Activated CD4-positive, alpha-beta T cell treated with anti-CD3 and anti-CD28 coated beads, Interleukin-2, Interleukin-6, amounts not matched to agents 100 ng/mL and 50 ng/mL, durations not matched to agents 16 hours and 8 hours (primary cell): ENCODE results near the gene KLRC4.
"Not testable (repeated sequence)": the region's sequence is repeated elsewhere in the genome, so short reads cannot be mapped to it uniquely, and the experiment has no call there.

Experiments used
- DNase-seq: peaks from one replicate; pipeline ENCODE4 v3.0.0-alpha.2; 2020

The KLRC4 gene

DNA sequence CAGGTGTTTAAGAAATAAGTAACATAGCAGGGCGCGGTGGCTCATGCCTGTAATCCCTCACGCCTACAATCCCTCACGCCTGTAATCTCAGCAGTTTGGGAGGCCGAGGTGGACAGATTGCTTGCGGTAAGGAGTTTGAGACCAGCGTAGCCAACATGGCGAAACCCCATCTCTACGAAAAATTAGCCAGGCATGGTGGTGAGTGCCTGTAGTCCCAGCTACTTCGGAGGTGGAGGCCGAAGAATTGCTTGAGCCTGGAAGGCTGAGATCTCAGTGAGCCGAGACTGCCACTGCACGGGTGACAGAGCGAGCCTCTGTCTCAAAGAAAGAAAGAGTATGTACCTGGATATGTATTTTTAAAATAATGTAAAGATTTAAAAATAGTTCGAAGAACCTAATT is 13.4 kb downstream of the KLRC4 start:
- DNase-seq: not testable (repeated sequence)

DNA sequence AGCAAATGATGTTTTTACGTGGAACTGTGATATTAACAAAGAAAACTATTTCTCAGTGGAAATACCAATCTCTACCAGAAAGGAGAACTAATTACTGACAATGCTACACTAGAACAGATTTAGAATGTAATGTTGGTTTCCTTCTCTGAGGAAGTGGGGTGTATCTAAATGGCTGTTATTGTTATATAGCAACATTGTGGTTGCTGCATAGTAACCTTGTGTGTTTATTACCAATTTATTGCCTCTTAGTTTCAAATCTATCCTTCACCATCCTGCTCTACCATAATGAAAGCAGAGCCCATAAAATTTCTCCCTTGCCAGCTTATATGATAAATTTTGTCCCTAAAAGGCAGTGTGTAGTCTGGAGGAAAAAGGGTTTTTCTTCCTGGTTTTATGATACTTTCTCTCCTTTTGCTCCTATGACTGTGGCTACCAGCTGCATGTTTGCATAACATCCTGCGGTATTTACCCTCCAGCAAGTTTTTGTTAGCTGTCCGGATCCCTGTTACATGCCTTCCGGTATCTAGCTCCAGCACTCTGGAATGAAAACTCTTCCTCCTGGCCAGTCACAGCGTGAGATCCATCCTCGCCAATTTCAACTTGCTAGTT is 14.1 kb downstream of the KLRC4 start:
- DNase-seq: no peak

DNA sequence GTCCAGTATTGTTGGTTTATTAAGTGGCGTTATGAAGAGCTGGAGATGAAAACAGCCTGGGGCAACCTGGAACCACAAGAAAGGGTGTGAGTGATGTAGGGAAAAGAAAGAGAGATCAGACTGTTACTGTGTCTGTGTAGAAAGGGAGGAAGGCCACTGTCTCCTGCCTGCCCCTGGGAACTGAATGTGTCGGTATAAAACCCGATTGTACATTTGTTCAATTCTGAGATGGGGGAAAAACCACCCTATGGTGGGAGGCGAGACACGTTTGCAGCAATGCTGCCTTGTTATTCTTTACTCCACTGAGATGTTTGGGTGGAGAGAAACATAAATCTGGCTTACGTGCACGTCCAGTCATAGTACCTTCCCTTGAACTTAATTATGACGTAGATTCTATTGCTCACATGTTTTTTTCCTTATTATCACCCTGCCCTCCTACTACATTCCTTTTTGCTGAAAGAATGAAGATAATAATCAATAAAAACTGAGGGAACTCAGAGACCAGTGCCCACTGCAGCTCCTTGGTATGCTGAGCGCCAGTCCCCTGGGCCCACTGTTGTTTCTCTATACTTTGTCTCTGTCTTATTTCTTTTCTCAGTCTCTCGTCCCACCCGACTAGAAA is 14.9 kb downstream of the KLRC4 start:
- DNase-seq: not testable (repeated sequence)

DNA sequence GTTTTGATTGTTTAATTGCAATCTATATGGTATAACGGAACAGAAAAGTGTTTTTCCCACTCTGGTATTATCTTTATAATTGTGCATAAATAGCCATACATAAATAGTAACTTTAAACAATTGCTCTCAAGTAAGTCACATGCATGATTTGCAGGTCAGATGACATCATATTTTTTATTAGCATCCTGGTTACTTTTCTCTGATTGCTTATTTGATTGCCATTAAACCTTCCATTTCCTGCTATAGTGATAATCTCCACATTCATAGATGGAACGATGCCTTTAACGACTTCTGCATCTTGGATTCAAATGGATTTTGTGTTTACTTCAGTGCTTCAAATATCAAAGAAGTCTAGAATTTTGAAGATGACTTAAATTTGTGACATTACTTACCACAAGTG is 16.3 kb downstream of the KLRC4 start:
- DNase-seq: no peak

DNA sequence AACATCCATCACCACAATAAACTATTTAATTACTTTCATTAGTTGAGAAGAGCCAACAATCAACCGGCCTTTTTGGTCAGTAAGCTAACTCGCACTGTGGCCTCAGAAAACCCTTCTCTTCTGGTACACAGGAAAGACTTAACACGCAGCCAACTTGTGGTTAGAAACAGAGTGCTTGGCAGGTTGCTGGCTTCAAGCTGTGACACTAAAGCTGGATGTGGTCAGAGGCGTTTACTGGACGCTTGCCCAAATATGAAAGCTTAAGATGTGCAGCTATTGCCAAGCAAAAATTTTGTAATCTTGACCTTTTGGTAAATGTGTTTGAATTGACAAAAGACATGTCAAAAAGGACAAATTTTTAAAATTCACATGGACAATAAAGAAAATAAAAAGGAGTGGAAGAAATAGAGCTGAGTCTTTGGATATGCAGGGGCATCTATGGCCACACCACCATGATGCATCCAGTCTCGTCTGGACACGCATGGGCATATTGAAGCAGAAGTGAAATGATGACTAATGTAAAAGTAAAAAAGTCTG is 17.1 kb downstream of the KLRC4 start:
- DNase-seq: no peak

DNA sequence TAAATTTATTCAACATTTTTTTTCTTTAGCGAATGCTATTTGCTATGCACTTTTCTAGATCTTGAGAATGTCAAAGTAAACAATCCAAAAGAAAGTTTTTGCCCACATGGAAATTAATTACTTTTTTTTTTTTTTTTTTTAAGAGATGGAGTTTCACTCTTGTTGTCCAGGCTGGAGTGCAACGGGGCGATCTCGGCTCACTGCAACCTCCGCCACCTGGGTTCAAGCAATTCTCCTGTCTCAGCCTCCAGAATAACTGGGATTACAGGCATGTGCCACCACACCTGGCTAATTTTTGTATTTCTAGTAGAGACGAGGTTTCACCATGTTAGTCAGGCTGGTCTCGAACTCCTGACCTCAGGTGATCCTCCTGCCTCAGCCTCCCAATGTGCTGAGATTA is 18.6 kb downstream of the KLRC4 start:
- not testable (repeated sequence) for DNase-seq

DNA sequence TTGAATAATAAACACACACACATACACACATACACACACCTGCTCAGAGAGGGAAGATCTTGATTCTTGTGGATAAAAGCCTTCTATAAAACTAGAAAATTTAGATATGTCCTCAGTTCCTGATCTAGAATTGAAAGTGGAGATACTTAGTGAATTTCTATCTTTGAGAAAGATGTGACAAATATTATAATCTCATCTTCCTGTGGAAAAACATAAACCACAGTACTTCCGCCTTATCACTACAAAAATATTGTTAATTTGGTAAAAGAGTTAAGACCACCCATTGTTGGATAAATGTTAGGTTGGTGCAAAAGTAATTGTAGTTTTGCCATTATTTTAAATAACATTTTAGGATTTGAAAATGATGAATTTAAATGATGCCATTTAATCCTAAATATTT is 19.7 kb downstream of the KLRC4 start, which contains the start of gene KLRK1:
TSS of gene KLRK1 (minus strand) at position 138 of the 400 bp plus-strand sequence. CDS start 1,231 bp downstream, outside the sequence.
- DNase-seq: no peak

DNA sequence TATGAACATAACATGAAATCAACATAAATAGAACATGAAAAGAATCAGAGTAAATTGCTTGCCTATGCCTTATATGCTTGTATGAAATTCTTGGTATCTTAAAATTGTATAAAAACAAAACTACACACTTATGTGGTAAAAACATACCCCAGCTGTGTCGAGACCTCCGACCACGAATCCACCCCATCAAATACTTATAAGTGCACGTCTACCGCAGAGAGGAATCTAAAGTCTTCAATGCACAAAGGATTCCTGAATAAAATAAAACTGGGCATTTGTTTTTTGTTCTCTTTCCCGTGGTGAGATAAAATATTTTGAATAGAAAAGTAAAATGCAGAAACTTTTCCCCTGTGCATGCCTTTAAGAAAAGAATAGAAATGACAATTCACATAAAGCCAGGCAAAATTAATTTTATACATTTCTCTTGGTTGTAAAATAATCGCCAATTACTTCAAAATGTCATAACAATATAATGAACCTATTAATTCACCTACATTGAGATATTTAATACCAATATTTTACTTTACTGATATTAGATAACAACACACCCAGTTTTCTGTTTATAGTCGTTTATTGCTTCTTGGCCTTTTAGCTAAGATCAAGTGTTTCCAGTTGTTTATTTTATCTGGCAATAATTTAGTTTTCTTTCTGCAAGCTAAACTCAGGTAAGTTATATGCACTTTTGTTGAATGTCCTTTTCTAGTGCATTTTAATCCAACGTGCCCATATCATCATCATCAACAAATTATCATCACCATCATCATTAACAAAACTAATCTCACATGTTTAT is 20.7 kb downstream of the KLRC4 start:
- no peak for DNase-seq

DNA sequence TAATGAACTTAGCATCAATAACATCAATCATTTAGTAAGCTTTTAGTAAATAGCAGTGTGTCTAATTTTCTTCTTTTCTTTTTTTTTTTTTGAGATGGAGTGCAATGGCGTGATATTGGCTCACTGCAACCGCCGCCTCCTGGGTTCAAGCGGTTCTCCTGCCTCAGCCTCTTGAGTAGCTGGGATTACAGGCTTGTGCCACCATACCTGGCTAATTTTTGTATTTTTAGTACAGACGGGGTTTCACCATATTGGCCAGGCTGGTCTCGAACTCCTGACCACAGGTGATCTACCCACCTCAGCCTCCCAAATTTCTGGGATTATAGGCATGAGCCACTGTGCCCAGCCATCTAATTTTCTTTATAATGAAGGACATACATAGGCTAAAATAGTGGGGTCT is 22.1 kb downstream of the KLRC4 start:
- not testable (repeated sequence) for DNase-seq

DNA sequence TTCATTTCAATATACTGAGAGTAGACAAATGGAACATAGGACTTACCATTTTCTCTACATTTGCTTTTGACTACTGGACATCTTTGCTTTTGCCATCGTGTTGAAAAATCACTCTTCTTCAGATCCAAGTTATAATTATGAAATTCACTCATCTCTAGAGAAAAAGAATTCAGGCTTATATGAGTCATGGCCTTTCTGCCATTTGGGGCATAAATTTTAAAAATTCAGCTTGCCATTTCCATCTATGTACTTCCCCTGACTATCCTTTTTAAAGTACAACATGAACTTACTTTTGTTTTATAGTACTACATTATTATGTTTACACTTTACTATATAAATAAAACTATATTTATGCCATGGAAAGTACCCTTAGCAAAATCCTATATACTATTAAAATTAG is 22.7 kb downstream of the KLRC4 start:
- DNase-seq: no peak

DNA sequence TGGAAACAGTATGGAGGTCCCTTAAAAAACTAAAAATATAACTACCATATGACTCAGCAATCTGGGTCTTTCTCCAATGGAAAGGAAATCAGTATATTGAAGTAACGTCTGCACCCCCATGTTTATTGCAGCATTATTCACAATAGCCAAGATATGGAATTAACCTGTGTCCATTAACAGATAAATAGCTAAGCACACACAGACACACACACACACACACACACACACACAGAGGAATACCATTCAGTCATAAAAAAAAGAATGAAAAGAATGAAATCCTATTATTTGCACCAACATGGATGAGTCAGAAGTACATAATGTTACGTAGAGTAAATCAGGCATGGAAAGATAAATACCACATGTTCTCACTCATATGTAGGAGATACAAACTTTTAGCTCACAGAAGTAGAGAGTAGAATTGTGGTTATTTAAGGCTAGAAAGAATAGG is 24.4 kb downstream of the KLRC4 start:
- no peak for DNase-seq

DNA sequence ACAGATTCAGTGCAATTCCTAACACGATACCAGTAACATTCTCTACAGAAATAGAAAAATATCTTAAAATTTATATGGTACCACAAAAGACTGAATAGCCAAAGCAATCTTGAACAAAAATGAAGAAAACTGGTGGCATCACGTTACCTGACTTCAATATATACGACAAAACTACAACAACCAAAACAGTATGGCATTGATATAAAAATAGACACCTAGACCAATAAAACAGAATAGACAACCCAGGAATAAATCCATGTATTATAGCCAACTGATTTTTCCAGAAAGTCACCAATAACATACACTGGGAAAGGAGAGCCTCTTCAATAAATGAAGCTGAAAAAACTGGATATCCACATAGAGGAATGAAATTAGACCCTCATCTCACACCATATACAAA is 25.4 kb downstream of the KLRC4 start:
- DNase-seq: no peak

DNA sequence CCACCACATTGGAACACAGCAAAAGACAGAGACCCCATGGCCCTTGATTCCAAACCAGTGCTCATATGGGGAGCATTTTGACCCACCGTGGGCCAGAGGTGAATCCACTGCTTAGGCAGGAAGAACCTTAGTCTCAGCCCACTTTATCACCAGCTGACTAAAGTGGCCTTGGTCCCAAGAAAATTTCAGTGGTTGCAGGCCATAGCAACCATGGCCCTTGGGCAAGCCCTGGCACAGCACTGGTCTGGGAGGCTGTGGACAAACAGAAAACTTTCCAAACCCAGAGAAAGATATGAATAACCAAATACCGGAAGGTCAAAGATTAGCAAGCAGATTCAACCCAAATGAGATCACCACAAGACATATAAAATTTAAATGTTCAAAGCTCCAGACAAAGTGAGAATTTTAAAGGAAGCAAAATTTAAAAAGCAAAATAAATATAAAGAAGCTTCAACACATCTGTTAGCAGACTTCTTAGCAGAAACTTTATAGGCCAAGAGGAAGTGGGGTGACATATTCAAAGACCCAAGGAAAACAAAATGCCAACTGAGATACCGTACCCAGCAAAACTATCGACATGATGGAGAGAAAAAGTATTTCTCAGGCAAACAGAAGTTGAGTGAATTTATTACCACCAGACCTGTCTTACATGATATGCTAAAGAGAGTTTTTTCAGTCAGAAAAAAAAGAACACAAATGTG is 27.5 kb downstream of the KLRC4 start:
- no peak for DNase-seq

DNA sequence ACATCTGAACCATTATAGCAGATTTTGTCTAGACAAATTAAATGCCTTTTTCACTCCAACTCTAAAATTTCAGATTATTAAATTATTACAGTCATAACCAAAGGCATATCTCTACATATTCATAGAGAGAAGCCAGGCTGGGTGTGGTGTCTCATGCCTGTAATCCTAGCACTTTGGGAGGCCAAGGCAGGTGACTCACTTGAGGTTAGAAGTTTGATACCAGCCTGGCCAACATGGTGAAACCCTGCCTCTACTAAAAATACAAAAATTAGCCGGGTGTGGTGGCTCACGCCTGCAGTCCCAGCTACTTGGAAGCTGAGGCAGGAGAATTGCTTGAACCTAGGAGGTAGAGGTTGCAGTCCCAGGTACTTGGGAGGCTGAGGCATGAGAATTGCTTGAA is 30.8 kb downstream of the KLRC4 start:
- not testable (repeated sequence) for DNase-seq

DNA sequence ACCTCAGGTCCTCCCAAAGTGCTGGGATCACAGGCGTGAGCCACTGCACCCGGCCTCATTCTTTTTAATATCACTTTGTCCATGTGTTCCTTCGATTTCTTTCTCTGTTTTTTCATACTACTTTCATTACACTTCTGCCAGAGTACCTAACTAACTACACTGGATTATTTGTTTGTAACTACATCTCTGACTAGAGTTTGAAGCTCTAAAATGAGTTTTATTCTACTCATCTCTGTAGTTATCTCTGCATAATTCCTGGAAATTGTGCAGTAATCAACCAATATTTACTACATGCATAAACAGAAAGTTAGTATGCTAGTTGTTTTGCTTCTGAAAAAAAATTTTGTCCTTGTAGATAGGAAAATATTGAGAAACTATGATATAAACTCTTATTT is 34.9 kb downstream of the KLRC4 start:
- no peak for DNase-seq

DNA sequence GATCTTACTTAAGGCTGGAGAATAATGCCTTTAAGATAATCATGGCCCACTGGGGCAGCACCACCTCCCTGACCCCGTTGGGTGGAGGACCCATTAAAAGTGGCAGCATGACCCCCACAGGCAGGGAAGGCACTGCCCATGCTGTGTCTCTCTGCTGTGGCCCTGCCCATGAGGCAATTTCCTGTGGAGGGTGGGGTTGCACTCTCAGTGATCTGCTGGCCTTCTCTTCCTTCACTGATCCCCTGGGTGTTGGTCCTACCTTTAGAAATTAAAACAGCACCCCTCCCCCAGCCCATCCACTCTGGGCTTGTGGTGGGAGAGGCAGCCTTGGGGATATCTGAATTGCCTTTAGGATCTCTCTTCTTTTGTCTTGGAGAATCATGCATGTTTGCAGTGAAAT is 37.0 kb downstream of the KLRC4 start:
- DNase-seq: no peak

DNA sequence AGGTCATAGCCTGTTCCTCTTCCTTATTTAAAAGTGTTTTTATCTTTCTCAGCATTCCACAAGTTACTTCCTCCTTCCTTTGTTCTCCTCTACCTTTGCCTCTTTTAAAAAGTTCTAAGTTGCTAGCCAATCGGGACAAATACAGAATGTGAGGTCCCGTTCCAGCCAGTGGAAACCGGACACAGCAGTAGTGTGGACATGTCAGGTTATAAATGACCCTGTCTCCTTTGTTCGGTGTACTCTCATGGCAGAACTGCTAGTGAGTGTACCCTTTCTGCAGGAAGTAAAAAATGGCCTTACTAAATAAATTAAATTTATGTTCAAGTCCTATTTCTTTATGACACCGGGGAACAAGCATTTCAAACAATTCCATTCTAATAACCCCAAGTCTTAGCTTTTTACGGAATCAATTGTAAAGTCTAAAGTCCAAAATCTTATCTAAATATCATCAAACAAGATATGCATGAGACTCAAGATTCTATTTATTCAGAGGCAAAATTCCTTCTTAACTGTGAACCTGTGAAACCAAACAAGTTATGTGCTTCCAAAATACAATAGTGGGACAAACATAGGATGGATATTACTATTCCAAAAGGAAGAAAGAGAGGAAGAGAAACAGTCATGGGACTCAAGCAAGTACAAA is 37.5 kb downstream of the KLRC4 start:
- not testable (repeated sequence) for DNase-seq

DNA sequence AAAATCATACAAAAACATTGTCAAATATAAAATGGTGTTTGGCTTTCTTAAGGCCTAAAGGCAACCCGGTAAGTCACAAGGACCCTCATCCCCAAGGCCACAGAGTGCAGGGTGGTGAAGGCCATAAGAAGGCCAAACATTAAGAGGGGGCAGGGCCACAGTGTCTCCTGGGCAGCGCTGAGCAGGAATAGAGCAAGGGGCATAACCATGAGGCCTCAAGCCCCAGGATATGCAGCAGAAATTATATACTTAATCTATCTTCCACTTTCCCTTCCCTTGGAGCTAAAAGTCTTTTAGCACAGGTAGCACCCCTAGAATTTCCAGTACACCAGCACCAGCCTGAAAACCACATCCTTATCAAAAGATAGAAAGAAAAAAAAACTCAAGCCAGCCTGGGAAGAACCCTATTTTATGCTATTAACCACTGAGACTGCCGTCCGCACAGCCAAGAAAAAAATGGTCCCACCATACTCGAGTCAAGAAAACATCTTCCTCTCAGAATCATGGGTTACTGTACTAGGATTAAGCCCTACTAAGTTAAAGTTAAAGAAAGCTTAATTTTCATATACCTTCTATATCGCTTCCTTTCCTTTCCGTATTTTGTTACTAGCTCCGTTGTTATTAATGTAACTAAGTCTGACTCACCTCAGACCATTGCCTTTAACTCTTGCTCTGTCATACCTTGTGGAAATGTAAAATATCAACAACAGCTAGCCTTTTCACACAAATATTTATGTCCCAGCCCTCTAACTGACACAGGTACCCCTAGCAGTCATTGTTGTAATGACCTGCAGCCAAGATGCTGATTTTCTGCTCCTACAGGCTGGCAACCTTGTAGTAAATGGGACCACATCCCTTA is 39.8 kb downstream of the KLRC4 start:
- no peak for DNase-seq

DNA sequence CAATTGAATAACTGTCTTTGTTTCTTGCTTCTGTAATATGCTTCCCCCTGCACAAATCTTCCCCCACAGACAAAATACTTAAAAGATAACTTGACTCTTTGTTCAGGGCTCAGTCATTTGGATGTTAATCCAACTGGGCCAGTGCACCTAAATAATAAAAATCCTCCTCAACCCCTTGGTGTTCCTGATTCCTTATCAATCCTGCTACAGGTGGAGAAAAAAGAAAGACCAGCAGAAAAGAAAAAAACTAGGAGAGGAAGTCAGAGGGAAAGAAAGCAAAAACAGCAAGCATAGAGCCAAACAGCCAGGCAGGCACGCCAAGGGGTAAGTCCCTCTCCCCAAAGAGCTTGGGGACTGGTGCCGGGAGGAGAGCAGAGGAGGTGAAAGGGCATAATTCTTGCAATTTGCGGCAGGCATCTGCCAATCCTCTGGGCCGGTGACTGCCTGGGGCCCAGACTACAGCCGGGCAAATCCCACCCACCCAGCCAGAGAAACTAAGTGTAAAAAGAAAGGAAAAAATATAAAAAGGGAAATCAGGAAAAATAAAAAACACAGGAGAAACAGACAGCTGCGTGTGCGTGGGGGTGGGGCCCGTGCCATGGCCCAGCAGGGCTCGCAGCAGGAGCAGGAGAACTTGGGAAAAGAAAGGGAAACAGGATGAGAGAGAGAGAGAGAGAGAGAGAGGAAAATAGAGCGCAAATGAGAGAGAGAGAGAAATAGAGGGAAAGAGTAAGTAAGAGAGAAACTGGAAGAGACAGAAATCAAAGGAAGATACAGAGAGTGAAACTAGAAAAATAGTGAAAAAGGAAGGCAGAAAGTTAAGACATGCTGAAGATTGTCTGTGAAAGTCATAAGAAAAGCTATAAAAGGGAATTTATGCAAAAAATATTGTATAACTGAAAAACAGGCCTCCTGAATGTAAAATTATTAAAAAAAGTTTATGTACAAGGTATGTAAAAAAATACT is 41.1 kb downstream of the KLRC4 start:
- DNase-seq: no peak

DNA sequence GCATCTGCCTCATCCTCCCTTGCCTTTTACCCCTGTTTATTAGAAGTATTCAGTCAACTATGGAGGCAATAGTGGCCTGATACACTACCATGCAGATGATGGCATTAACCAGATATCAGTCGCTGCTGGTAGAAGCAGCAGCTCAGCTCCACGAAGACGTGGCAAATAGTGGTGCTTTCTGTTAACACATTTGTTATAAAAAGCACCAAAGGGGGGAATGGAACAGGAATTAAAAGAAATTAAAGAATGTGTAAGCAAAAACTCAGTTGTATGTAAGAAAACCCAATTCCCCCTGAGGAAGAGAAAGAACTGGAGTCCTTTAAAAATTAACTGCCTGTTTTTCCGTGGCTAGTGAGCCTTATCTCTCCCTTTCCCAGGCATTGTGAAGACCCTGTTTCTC is 41.8 kb downstream of the KLRC4 start:
- not testable (repeated sequence) for DNase-seq
